BLaER1 (cell line): ENCODE results near the gene STX12.
"Not testable (repeated sequence)": the region's sequence is repeated elsewhere in the genome, so short reads cannot be mapped to it uniquely, and the experiment has no call there.

Experiments
- H3K27ac ChIP-seq: shearing (Covaris generic); formaldehyde crosslinking; 2 replicates; pipeline ENCODE4 v1.8.1; 2022
- H3K27me3 ChIP-seq: shearing (Covaris generic); formaldehyde crosslinking; 2 replicates; pipeline ENCODE4 v1.8.1; 2022
- H3K36me3 ChIP-seq: shearing (Covaris generic); formaldehyde crosslinking; 2 replicates; pipeline ENCODE4 v1.8.1; 2022
- H3K4me1 ChIP-seq: shearing (Covaris generic); formaldehyde crosslinking; 2 replicates; pipeline ENCODE4 v1.8.1; 2022
- H3K4me2 ChIP-seq: shearing (Covaris generic); formaldehyde crosslinking; 2 replicates; pipeline ENCODE4 v1.8.1; 2022
- H3K4me3 ChIP-seq: shearing (Covaris generic); formaldehyde crosslinking; 2 replicates; pipeline ENCODE4 v1.8.1; 2022
- H3K9ac ChIP-seq: shearing (Covaris generic); formaldehyde crosslinking; 2 replicates; pipeline ENCODE4 v1.8.1; 2022
- H3K9me3 ChIP-seq: shearing (Covaris generic); formaldehyde crosslinking; 2 replicates; pipeline ENCODE4 v1.8.1; 2022
- H4K20me1 ChIP-seq: shearing (Covaris generic); formaldehyde crosslinking; 2 replicates; pipeline ENCODE4 v1.8.1; 2022
- Cebpa-rat ChIP-seq: shearing (Covaris generic); IDR thresholded peaks from 2 replicates; pipeline ENCODE4 v1.8.1; 2022

Gene STX12

DNA sequence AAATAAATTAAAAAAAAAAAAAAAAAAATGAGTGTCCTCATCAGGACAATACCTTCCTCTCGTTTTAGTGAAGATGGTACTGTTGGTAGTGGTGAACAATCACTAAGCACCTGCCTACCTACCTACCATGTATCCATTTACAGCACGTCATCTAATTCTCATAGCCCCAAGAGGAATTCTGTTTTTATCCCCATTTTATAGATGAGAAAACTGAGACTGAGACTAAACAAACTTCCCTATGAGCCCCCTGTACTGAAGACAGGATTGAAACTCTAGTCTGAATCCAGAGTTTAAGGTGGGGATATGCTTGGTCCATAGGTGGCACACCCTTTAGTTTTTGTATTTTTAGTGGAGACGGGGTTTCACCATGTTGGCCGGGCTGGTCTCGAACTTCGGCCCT is 82.1 kb downstream of the STX12 start:
- TF ChIP-seq Cebpa-rat, result no peak
- H3K4me3 ChIP-seq, result no peak overlapping the region
- no peaks in the 10 kb centered on the region for H3K27me3 ChIP-seq
- H3K27ac ChIP-seq, result no peak overlapping the region
- peaks cover 28% of the 10 kb centered on the region for H3K4me1 ChIP-seq
- H3K4me2 ChIP-seq, result no peak overlapping the region
- peaks cover 8% of the 10 kb centered on the region for H3K9me3 ChIP-seq
- 0 out of 2 replicates have a peak, but pooled peaks cover 8% of the 10 kb centered on the region for H4K20me1 ChIP-seq
- H3K9ac ChIP-seq, result no peak overlapping the region
- H3K36me3 ChIP-seq, result peaks cover 19% of the 10 kb centered on the region

DNA sequence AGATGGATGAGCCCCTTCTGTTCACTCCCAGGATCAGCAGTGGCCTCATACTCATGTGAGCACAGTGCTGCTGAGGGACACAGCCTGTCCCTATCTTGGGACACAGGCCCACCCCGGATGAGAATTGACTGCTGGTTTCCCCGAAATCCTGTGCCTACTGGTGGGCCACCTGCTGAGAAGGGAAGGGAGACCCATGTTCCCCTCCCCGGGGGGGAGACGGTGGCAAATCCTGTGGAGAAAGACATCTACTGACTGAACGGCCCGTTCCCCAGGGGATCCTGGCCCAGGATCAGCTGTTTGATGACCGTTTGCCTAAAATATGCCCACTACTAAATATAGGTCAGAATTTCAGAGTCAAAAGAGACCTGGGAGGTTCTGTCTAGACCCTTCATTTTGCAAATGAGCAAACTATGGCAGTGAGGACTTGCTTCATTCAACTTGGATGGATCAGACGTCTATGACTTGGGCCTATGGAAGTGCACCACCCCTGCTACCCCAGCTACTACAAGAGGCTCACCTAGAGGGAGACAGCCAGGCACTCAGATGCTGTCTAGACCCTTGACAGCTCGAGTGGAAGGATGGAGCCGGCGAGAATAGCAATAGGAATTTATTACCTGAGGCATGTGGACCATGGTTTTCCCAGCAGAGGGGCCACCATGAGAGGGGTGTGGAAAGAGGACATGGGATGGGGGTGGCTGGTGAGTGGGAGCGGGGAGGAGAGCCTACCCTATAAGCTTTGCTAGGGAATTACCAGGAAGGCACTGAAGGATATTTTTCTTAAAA is 83.7 kb downstream of the STX12 start:
- H4K20me1 ChIP-seq, result no peaks in the 10 kb centered on the region
- H3K4me2 ChIP-seq, result peak overlapping the region; percentile 87
- no peak overlapping the region; the same call in 1 of the 2 replicates for H3K4me3 ChIP-seq
- peaks cover 2% of the 10 kb centered on the region for H3K36me3 ChIP-seq
- H3K9me3 ChIP-seq, result peaks cover 2% of the 10 kb centered on the region
- peak overlapping the region; percentile 69 for H3K27ac ChIP-seq
- H3K9ac ChIP-seq, result peak overlapping the region; percentile 58; the same call in 1 of the 2 replicates
- no peaks in the 10 kb centered on the region for H3K27me3 ChIP-seq
- H3K4me1 ChIP-seq, result peaks cover 28% of the 10 kb centered on the region
- no peak for TF ChIP-seq Cebpa-rat

GRCh38 chr1:27857552-27857951 is 84.5 kb downstream of the STX12 start:
- not testable (repeated sequence) for H3K9me3 ChIP-seq, H3K4me3 ChIP-seq, H3K36me3 ChIP-seq, H3K9ac ChIP-seq, H3K27ac ChIP-seq, H4K20me1 ChIP-seq, H3K27me3 ChIP-seq
- H3K4me2 ChIP-seq, result peak overlapping the region; percentile 87
- H3K4me1 ChIP-seq, result peaks cover 35% of the 10 kb centered on the region

- Histone ChIP-seq H3K27me3 (no peaks in the 10 kb centered on the region), H3K4me1 (peaks cover 42% of the 10 kb centered on the region), H4K20me1 (no peaks in the 10 kb centered on the region), H3K4me2 (peak overlapping the region; percentile 56), H3K9ac (peak overlapping the region; percentile 16; the same call in 1 of the 2 replicates), H3K36me3 (no peaks in the 10 kb centered on the region), H3K27ac (peak overlapping the region; percentile 19; the same call in 1 of the 2 replicates), H3K9me3 (no peaks in the 10 kb centered on the region), H3K4me3 (no peak overlapping the region)
- TF ChIP-seq Cebpa-rat, result no peak
These were observed 85.3 kb downstream of the STX12 start for GRCh38 chr1:27858072-27858948.

DNA sequence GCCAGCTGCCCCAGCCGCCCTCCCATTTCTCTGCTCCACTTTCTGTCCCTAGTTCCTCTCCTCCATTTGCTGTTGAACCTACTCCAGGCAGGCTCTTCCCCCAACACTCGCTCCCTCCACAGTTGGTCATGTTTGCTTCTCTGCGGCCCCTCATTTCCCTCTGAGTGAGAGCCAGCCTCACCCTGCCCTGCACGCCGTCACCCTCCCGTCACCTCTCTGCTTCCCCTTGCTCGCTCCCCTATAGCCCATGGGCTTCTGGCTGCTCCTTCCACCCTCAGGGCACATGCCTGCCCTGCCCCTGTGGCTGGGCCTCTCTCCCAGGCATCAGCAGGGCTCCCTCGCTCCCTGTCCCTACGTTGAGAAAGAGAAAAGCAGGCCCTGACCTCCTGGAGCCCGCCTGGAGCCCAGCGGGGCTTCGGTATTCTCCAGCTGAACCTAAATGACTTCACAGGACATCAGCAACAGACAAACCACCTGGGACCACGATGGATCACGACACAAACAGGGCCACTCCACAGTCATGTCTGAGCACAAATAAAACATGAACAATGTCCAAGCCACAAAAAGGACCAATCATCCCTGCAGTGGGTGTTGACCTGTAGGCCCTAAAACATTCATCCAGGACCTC is 86.0 kb downstream of the STX12 start:
- no peaks in the 10 kb centered on the region for H3K36me3 ChIP-seq
- no peak for TF ChIP-seq Cebpa-rat
- H3K9me3 ChIP-seq, result no peaks in the 10 kb centered on the region
- H3K4me3 ChIP-seq, result no peak overlapping the region
- no peaks in the 10 kb centered on the region for H3K27me3 ChIP-seq
- no peaks in the 10 kb centered on the region for H4K20me1 ChIP-seq
- peaks cover 50% of the 10 kb centered on the region for H3K4me1 ChIP-seq
- peak overlapping the region; percentile 56; the same call in 1 of the 2 replicates for H3K4me2 ChIP-seq
- H3K27ac ChIP-seq, result peak overlapping the region; percentile 19; the same call in 1 of the 2 replicates
- H3K9ac ChIP-seq, result peak overlapping the region; percentile 16; the same call in 1 of the 2 replicates

- H3K4me1 ChIP-seq, result peaks cover 64% of the 10 kb centered on the region
- H3K4me2 ChIP-seq, result no peak overlapping the region
- H3K9me3 ChIP-seq, result no peaks in the 10 kb centered on the region
- no peak for TF ChIP-seq Cebpa-rat
- H3K9ac ChIP-seq, result no peak overlapping the region
- no peaks in the 10 kb centered on the region for H3K36me3 ChIP-seq
- no peaks in the 10 kb centered on the region for H3K27me3 ChIP-seq
- no peak overlapping the region for H3K27ac ChIP-seq
- no peaks in the 10 kb centered on the region for H4K20me1 ChIP-seq
- H3K4me3 ChIP-seq, result no peak overlapping the region
These were observed 88.4 kb downstream of the STX12 start for GRCh38 chr1:27861436-27861835.

- H3K9ac ChIP-seq, result 0 out of 2 replicates have a peak overlapping the region, but pooled peaks have one; percentile 21
- H3K4me2 ChIP-seq, result peak overlapping the region; percentile 73
- no peaks in the 10 kb centered on the region for H3K36me3 ChIP-seq
- H3K9me3 ChIP-seq, result no peaks in the 10 kb centered on the region
- H4K20me1 ChIP-seq, result no peaks in the 10 kb centered on the region
- peaks cover 62% of the 10 kb centered on the region for H3K4me1 ChIP-seq
- TF ChIP-seq Cebpa-rat, result no peak
- H3K4me3 ChIP-seq, result no peak overlapping the region
- H3K27me3 ChIP-seq, result no peaks in the 10 kb centered on the region
- peak overlapping the region; percentile 73; the same call in 1 of the 2 replicates for H3K27ac ChIP-seq
These were observed 89.0 kb downstream of the STX12 start for GRCh38 chr1:27862004-27862403.

DNA sequence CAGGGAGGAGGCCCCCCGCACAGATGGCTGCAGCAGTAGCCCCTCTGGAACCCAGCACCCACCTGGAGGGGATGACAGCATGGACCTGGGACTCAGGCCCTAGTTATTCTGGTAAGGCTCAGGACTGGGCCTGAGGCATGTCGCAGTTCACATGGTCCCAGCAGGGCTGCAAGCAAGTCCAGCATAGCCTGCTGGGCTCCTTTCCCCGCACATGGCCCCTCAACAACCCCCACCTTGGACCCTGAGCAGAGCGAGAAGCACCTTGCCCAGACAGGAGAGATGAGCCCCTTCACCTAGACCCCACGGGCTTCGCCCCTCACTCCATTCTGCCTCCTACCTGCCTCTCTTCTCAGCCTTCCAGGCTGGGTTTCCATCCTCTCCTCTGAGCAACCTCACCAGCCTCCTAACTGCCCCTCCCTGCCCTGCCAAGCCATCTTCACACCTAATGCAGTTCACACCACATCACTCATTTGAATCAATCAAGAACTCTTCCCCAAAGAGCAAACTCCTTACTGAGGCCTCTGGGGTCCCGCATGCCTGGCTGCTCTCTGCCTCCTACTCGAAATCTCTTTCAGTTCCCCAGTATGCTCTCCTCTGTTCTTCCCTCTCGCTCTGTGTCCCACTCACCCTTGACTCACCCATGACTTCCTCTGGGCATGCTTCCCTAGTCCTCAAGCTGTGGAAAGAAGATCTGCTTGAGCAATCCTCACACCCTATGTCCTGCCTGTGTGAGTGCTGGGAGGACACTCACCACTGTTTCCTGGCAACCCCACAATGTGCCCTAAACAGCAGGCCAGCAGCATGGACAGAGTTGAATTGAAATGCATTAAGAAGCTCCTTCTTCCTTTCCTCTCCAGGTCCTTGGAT is 89.9 kb downstream of the STX12 start:
- Histone ChIP-seq H3K4me2 (peak overlapping the region; percentile 73), H3K4me3 (no peak overlapping the region)

DNA sequence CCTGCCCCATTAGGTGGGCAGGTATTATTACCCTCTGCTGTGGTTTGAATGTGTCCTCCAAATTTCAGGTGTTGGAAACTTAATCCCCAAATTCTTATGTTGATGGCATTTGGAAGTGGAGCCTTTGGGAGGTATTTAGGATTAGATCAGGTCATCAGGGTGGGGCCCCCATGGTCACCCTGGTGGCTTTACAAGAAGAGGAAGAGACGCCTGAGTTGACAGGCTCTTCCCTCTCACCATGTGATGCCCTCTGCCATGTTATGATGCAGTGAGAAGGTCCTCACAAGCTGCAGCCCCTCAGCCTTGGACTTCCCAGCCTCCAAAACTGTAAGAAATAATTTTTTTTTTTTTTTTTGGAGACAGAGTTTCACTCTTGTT is 90.5 kb downstream of the STX12 start:
- Histone ChIP-seq H3K9ac (peak overlapping the region; percentile 60; the same call in 1 of the 2 replicates), H3K4me3 (no peak overlapping the region), H3K36me3 (no peaks in the 10 kb centered on the region), H4K20me1 (no peaks in the 10 kb centered on the region), H3K27me3 (no peaks in the 10 kb centered on the region), H3K4me2 (peak overlapping the region; percentile 73), H3K9me3 (no peaks in the 10 kb centered on the region), H3K4me1 (peaks cover 66% of the 10 kb centered on the region), H3K27ac (peak overlapping the region; percentile 73)
- TF ChIP-seq Cebpa-rat, result no peak

More for the DNA sequence above, 89.9 kb downstream of the STX12 start:
- Histone ChIP-seq H3K27ac (peak overlapping the region; percentile 73), H3K27me3 (no peaks in the 10 kb centered on the region), H3K36me3 (no peaks in the 10 kb centered on the region), H3K4me1 (peaks cover 65% of the 10 kb centered on the region), H3K9ac (peak overlapping the region; percentile 60; the same call in 1 of the 2 replicates), H3K9me3 (no peaks in the 10 kb centered on the region), H4K20me1 (no peaks in the 10 kb centered on the region)
- TF ChIP-seq Cebpa-rat, result no peak
